Left lung (tissue), 10 donors: ENCODE data around the gene MSH5. TPM values are rescaled to one million over a fixed set of nuclear protein-coding genes. Genes with fewer than 3 reads are reported as not detected.

Experiments
- ATAC-seq: fragments of 200-7000 bp; cut with Tn5 transposase; one replicate; pipeline ENCODE4 v1.9.1; 2020; ENCODE audit warnings: moderate library complexity
- DNase-seq, 4 donors: peaks; one replicate each; pipeline ENCODE4 v3.0.0-alpha.2; 2013 to 2020
- H3K27ac ChIP-seq, 2 donors: fragments of 200-600 bp; sonication (generic) in 1 of 2; one replicate each; pipeline versions ENCODE4 v1.5.0 to v1.8.0; 2020 to 2021
- H3K27me3 ChIP-seq, 2 donors: fragments of 200-600 bp; sonication (generic) in 1 of 2; one replicate each; pipeline versions ENCODE4 v1.5.0 to v1.8.0; 2020 to 2021
- H3K36me3 ChIP-seq, 2 donors: fragments of 200-600 bp; sonication (generic) in 1 of 2; one replicate each; pipeline versions ENCODE4 v1.5.0 to v1.8.0; 2020 to 2021
- H3K4me1 ChIP-seq, 2 donors: fragments of 200-600 bp; one replicate each; pipeline ENCODE4 v1.8.0; 2021
- H3K4me3 ChIP-seq, 2 donors: fragments of 200-600 bp; sonication (generic) in 1 of 2; one replicate each; pipeline versions ENCODE4 v1.5.0 to v1.8.0; 2020 to 2021; ENCODE audit warnings: mild to moderate bottlenecking in 1 of 2
- H3K9me3 ChIP-seq, 2 donors: fragments of 200-600 bp; sonication (generic) in 1 of 2; one replicate each; pipeline versions ENCODE4 v1.5.0 to v1.8.0; 2020 to 2021
- CTCF ChIP-seq, 2 donors: fragments of 200-600 bp; sonication (generic) in 1 of 2; IDR thresholded peaks; one replicate each; pipeline versions ENCODE4 v1.5.0 to v1.8.0; 2021; ENCODE audit warnings: antibody characterized with exemption in 2 of 2
- intact Hi-C, 2 donors: fragments of 100-400 bp; cut with DNase I; formaldehyde crosslinking; loops; one replicate each; pipeline versions ENCODE4 v1.11.2 to v1.14.2; 2022
- polyA plus RNA-seq, 6 donors: library from polyadenylated mRNA; unstranded; fragments of 120-200 nt; gene quantifications; one replicate each; pipeline ENCODE4 v1.2.1, GENCODE V29; 2013; ENCODE audit not compliant: insufficient read length in 6 of 6
- total RNA-seq, 2 donors: library from RNA; stranded (reverse); fragmentation: NEBNext Ultra II Directional; extraction: Animal tissue kit (Norgen Biotek cat#: 25700); gene quantifications; one replicate each; pipeline ENCODE4 v1.2.1, GENCODE V29; 2021
- donor health status: DM: no; HTN: yes; CAD: no.
- donor health status: DM: no; HTN: no; CAD: no.

The MSH5 gene
- total and polyA plus RNA-seq, 8 donors: 9.7 to 49.8 (median 36.7) TPM

GRCh38 chr6:31717499-31718222 is 22.1 kb upstream of the MSH5 start:
- DNase-seq: no peak
- H3K27me3 ChIP-seq: no peaks in the 10 kb centered on the region
- peak; percentile 25 for ATAC-seq
- H3K36me3 ChIP-seq: no peaks in the 10 kb centered on the region
- H3K4me1 ChIP-seq: no peaks in the 10 kb centered on the region
- no peaks in the 10 kb centered on the region for H3K9me3 ChIP-seq
- no peak overlapping the region for H3K4me3 ChIP-seq
- TF ChIP-seq CTCF (IDR thresholded peaks at IDR 0.05): no peak
- intact Hi-C loops: no loop called here
- no peak overlapping the region for H3K27ac ChIP-seq

- Histone ChIP-seq H3K4me3 (no peak overlapping the region), H3K36me3 (no peaks in the 10 kb centered on the region), H3K9me3 (no peaks in the 10 kb centered on the region), H3K4me1 (no peaks in the 10 kb centered on the region), H3K27ac (no peak overlapping the region), H3K27me3 (no peaks in the 10 kb centered on the region)
- no peak for TF ChIP-seq CTCF (IDR thresholded peaks at IDR 0.05)
- intact Hi-C loops: no loop called here
- ATAC-seq (peak; percentile 88), DNase-seq (peak in 1 of 4 donors; percentile 69)
Measured at GRCh38 chr6:31718265-31718664, 21.5 kb upstream of the MSH5 start.

- Histone ChIP-seq H3K27me3 (no peaks in the 10 kb centered on the region), H3K27ac (peak overlapping the region in 1 of 2 donors; percentile 33), H3K36me3 (no peaks in the 10 kb centered on the region), H3K4me1 (no peaks in the 10 kb centered on the region), H3K9me3 (no peaks in the 10 kb centered on the region), H3K4me3 (no peak overlapping the region)
- no peak for TF ChIP-seq CTCF (IDR thresholded peaks at IDR 0.05)
- DNase-seq (no peak), ATAC-seq (no peak)
- intact Hi-C loops: no loop called here
Measured at GRCh38 chr6:31719001-31719400, 20.8 kb upstream of the MSH5 start.

- Histone ChIP-seq H3K4me3 (no peak overlapping the region), H3K27me3 (no peaks in the 10 kb centered on the region), H3K4me1 (no peaks in the 10 kb centered on the region), H3K27ac (no peak overlapping the region), H3K36me3 (peaks cover 0 to 6% of the 10 kb centered on the region in 2 donors), H3K9me3 (no peaks in the 10 kb centered on the region)
- no peak for DNase-seq
- ATAC-seq: no peak
- intact Hi-C loops: no loop called here
- no peak for TF ChIP-seq CTCF (IDR thresholded peaks at IDR 0.05)
Measured at GRCh38 chr6:31720196-31720770, 19.5 kb upstream of the MSH5 start.

GRCh38 chr6:31721351-31722020 is 18.3 kb upstream of the MSH5 start, which contains the start of gene LY6G6C:
Gene LY6G6C (minus strand): TSS chr6:31721746. CDS start chr6:31721679, 67 bp downstream.
- no peaks in the 10 kb centered on the region for H3K27me3 ChIP-seq
- DNase-seq (no peak), ATAC-seq (no peak)
- peaks cover 5 to 12% of the 10 kb centered on the region in 2 donors for H3K4me1 ChIP-seq
- TF ChIP-seq CTCF (IDR thresholded peaks at IDR 0.05): no peak
- H3K4me3 ChIP-seq: no peak within 1 kb of the TSS
- H3K27ac ChIP-seq: no peak within 1 kb of the TSS
- intact Hi-C loops: no loop called here
- no peaks in the 10 kb centered on the region for H3K9me3 ChIP-seq
- peaks cover 0 to 18% of the 10 kb centered on the region in 2 donors for H3K36me3 ChIP-seq
